Endothelial cell of umbilical vein (primary cell): ENCODE results near the gene GPR160.

Source experiments
- CTCF ChIP-seq, 2 donors: IDR thresholded peaks; 1 replicate in 1 of 2; 2 replicates in 1 of 2; pipeline ENCODE4 v1.5.1; 2011; ENCODE audit warnings: low read length in 2 of 2, mild to moderate bottlenecking in 2 of 2, moderate library complexity in 2 of 2, control low read depth in 1 of 2, inconsistent platforms in 1 of 2, low read depth in 1 of 2; ENCODE audit not compliant: insufficient read depth in 1 of 2; ENCODE audit errors: extremely low read depth in 1 of 2
- FOS ChIP-seq: IDR thresholded peaks from 2 replicates; pipeline ENCODE4 v1.6.1; 2011; ENCODE audit warnings: mild to moderate bottlenecking, low read length, moderate library complexity, borderline replicate concordance; ENCODE audit not compliant: insufficient read depth
- GATA2 ChIP-seq: IDR thresholded peaks from 2 replicates; pipeline ENCODE4 v1.7.0; 2011; ENCODE audit warnings: low read depth, mild to moderate bottlenecking, moderate library complexity, mixed read lengths, low read length; ENCODE audit not compliant: insufficient read length, insufficient read depth
- POLR2A ChIP-seq: IDR thresholded peaks from 2 replicates; pipeline ENCODE4 v1.6.1; 2012; ENCODE audit warnings: low read depth, mild to moderate bottlenecking, control low read depth, low read length

- TF ChIP-seq POLR2A: no peak
- TF ChIP-seq CTCF (IDR thresholded peaks at IDR 0.05; ENCODE audit: extremely low read depth in 1 of 2, insufficient read depth in 1 of 2, low read depth in 1 of 2, low read length in 2 of 2): no peak
- TF ChIP-seq FOS: no peak
- no peak for TF ChIP-seq GATA2
Measured at GRCh38 chr3:170027233-170028102, 10.3 kb upstream of the GPR160 start.
